Glutamatergic neuron (in vitro differentiated cells): Measurements from ENCODE around the gene KIF13A. TPM values are rescaled to one million over a fixed set of nuclear protein-coding genes. Genes with fewer than 3 reads are reported as not detected.

Experiments
- DNase-seq: peaks from one replicate; pipeline ENCODE4 v3.0.0; 2022
- H3K27ac Mint-ChIP-seq: one replicate; pipeline ENCODE4 v1.8.0; 2020; ENCODE audit warnings: mild to moderate bottlenecking, mixed read lengths, inconsistent platforms; ENCODE audit not compliant: unreplicated experiment
- H3K27me3 Mint-ChIP-seq: one replicate; pipeline ENCODE4 v1.8.0; 2020; ENCODE audit warnings: mild to moderate bottlenecking, moderate library complexity, mixed read lengths, inconsistent platforms; ENCODE audit not compliant: unreplicated experiment
- H3K36me3 Mint-ChIP-seq: one replicate; pipeline ENCODE4 v1.8.0; 2020; ENCODE audit warnings: mild to moderate bottlenecking, mixed read lengths, inconsistent platforms; ENCODE audit not compliant: unreplicated experiment
- H3K4me1 Mint-ChIP-seq: one replicate; pipeline ENCODE4 v1.8.0; 2020; ENCODE audit warnings: mild to moderate bottlenecking, low read depth, mixed read lengths, inconsistent platforms; ENCODE audit not compliant: unreplicated experiment
- H3K4me3 Mint-ChIP-seq: one replicate; pipeline ENCODE4 v1.8.0; 2020; ENCODE audit warnings: mild to moderate bottlenecking, mixed read lengths, inconsistent platforms; ENCODE audit not compliant: unreplicated experiment
- H3K9me3 Mint-ChIP-seq: one replicate; pipeline ENCODE4 v1.8.0; 2020; ENCODE audit warnings: mild to moderate bottlenecking, moderate library complexity, mixed read lengths, inconsistent platforms; ENCODE audit not compliant: unreplicated experiment
- CTCF ChIP-seq: fragments of 200-600 bp; sonication (generic); IDR thresholded peaks from one replicate; pipeline ENCODE4 v1.5.0; 2021; ENCODE audit not compliant: partially characterized antibody, unreplicated experiment
- total RNA-seq: library from RNA; stranded (reverse); fragmentation: NEBNext Ultra II Directional; extraction: Animal tissue kit (Norgen Biotek cat#: 25700); gene quantifications from one replicate; pipeline ENCODE4 v1.2.1, GENCODE V29; 2021; ENCODE audit not compliant: unreplicated experiment

Gene KIF13A
- total RNA-seq, 1 donor from 2014 or later: 26.7 TPM

GRCh38 chr6:17790489-17790888 lies 196.9 kb downstream of the KIF13A start:
- peaks cover 3% of the 10 kb centered on the region for H3K27me3 Mint-ChIP-seq
- H3K36me3 Mint-ChIP-seq: peaks cover under 1% of the 10 kb centered on the region
- H3K27ac Mint-ChIP-seq: peak overlapping the region; percentile 71
- H3K9me3 Mint-ChIP-seq: no peaks in the 10 kb centered on the region
- H3K4me3 Mint-ChIP-seq: no peak overlapping the region
- peaks cover 3% of the 10 kb centered on the region for H3K4me1 Mint-ChIP-seq
- peak; percentile 39 for DNase-seq
- no peak for TF ChIP-seq CTCF

- H3K27ac Mint-ChIP-seq: no peak overlapping the region
- H3K4me1 Mint-ChIP-seq: peaks cover 9% of the 10 kb centered on the region
- H3K9me3 Mint-ChIP-seq: no peaks in the 10 kb centered on the region
- H3K27me3 Mint-ChIP-seq: peaks cover 3% of the 10 kb centered on the region
- TF ChIP-seq CTCF: no peak
- H3K4me3 Mint-ChIP-seq: no peak overlapping the region
- no peak for DNase-seq
- H3K36me3 Mint-ChIP-seq: no peaks in the 10 kb centered on the region
These were observed 202.2 kb downstream of the KIF13A start for GRCh38 chr6:17785094-17785787.

- Mint-ChIP-seq H3K27me3 (peaks cover 2% of the 10 kb centered on the region), H3K27ac (peak overlapping the region; percentile 86), H3K4me1 (peaks cover 14% of the 10 kb centered on the region), H3K36me3 (no peaks in the 10 kb centered on the region), H3K9me3 (no peaks in the 10 kb centered on the region), H3K4me3 (peak overlapping the region; percentile 32)
- no peak for DNase-seq
- TF ChIP-seq CTCF: no peak
These were observed 207.4 kb downstream of the KIF13A start for GRCh38 chr6:17780061-17780460.

- H3K27me3 Mint-ChIP-seq: no peaks in the 10 kb centered on the region
- no peak for TF ChIP-seq CTCF
- H3K36me3 Mint-ChIP-seq: no peaks in the 10 kb centered on the region
- peaks cover 2% of the 10 kb centered on the region for H3K9me3 Mint-ChIP-seq
- DNase-seq: no peak
- no peak overlapping the region for H3K4me3 Mint-ChIP-seq
- H3K27ac Mint-ChIP-seq: no peak overlapping the region
- peaks cover 4% of the 10 kb centered on the region for H3K4me1 Mint-ChIP-seq
These were observed 215.8 kb downstream of the KIF13A start for GRCh38 chr6:17771609-17772008.

GRCh38 chr6:17768881-17769280 lies 218.6 kb downstream of the KIF13A start:
- no peaks in the 10 kb centered on the region for H3K27me3 Mint-ChIP-seq
- no peak overlapping the region for H3K27ac Mint-ChIP-seq
- H3K9me3 Mint-ChIP-seq: peaks cover 2% of the 10 kb centered on the region
- no peak for DNase-seq
- no peaks in the 10 kb centered on the region for H3K4me1 Mint-ChIP-seq
- no peaks in the 10 kb centered on the region for H3K36me3 Mint-ChIP-seq
- no peak overlapping the region for H3K4me3 Mint-ChIP-seq
- TF ChIP-seq CTCF: no peak
